Activated T-cell treated with anti-CD3 and anti-CD28 coated beads, Interleukin-2, amount 50 U/mL, for 1 hour (primary cell): ENCODE results near the gene DEXI.

Source experiments
- DNase-seq: peaks from one replicate; pipeline ENCODE4 v3.0.0-alpha.2; 2020

The DEXI gene

DNA sequence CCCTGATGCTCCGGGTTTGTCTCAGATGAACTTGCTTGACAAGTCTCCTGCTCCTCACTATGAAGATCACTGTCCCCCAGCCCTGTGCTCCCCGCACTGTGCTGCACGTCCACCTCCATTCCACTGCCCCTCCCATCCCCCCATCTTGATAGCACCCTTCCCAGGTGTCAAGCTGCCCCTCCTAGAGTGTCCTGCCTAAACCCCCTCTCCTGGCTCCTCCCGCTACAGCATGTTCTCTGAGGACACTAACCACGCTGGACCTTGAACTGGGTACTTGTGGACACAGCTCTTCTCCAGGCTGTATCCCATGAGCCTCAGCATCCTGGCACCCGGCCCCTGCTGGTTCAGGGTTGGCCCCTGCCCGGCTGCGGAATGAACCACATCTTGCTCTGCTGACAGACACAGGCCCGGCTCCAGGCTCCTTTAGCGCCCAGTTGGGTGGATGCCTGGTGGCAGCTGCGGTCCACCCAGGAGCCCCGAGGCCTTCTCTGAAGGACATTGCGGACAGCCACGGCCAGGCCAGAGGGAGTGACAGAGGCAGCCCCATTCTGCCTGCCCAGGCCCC lies 18.5 kb downstream of the DEXI start:
- no peak for DNase-seq

DNA sequence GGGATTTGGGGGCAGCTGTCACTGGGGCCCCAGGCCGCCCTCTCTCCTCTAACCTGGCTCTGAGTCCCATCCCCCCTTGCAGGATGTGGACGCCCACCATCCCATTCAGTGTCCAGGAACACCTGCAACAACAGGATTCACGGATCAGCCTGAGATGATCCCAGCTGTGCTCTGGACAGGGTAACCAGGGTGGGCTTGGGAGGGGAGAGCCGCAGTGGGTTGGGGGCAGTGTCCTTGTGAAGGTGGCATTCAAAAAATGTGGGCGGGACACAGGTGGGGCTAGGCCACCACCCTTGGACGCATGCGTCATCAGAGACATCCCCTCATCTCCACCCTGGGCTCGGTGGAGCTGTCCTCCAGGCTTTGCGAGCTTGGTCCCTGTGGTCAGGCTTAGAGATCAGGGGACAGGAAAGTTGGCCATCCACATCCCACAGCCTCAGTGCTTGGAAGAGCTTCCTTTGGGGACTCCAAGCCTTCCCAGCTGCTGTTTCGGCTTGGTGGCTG lies 19.1 kb downstream of the DEXI start:
- no peak for DNase-seq

DNA sequence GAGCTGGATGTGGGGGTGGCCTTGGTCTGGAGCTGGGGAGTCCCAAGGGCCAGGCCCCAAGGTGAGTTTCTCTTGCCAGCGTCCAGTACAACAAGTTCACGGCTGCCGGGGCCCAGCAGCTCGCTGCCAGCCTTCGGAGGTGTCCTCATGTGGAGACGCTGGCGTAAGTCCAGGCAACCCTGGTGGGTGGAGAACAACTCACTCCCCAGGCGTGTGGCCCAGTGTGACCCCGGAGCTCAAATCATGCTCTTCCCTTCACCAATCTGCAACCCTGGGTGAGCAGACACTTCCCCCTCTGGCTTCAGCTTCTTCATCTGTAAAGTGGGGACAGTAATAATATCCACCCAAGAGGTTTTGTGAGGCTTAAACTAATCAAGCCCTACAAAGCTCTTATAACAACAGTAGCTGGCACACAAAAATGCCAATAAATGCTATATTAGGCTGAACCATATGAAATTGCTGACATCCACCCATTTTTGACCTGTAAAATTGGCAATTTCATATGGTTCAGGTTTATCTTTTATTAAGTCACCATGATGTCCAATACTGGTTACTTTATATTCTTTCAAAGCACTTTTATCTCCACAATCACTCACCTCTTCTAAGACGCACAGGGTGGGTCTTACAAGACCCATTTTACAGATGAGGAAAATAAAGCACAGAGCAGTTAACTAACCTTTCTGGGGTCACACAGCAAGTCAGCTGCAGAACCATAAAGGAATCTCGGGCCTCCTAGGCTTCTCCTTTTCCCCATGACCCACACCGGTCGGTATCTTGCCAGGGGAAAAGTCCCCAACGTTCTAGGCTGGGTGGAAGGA lies 19.7 kb downstream of the DEXI start:
- DNase-seq = no peak

GRCh38 chr16:10921536-10922327 lies 20.5 kb downstream of the DEXI start:
- no peak for DNase-seq

- DNase-seq = no peak
Measured at GRCh38 chr16:10920726-10921427, 21.4 kb downstream of the DEXI start.

- no peak for DNase-seq
Measured at GRCh38 chr16:10919003-10919351, 23.3 kb downstream of the DEXI start.

DNA sequence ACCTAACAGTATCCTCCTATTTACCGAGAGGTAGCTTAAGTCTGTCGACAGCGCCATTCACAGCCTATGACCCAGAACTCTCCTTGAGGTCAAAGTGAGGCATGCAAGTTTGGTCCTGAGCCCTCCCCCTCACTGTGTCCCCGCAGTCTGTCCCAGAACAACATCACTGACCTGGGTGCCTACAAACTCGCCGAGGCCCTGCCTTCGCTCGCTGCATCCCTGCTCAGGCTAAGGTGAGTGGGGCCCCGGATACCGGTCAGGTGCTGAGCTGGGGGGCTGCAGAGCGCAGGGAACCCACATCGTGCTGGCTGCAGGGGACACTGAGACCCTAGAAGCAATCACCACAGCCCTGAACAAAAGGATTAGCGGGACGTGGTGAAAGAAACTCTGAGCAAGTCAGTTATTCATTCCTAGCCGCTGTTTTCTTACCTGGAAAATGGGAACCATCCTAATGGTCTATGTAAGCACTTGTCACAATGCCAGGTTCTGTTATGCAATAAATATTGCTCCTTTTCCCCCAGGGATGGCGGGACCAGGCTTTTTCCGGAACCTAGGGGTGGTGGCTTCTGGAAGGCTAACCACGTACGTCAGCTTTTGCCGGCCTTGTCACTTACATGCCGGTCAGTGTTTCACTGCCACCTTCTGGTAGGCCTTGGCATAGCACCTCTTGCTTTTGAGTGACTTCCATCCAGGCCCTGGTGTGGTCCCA lies 23.8 kb downstream of the DEXI start:
- DNase-seq = peak; percentile 73

DNA sequence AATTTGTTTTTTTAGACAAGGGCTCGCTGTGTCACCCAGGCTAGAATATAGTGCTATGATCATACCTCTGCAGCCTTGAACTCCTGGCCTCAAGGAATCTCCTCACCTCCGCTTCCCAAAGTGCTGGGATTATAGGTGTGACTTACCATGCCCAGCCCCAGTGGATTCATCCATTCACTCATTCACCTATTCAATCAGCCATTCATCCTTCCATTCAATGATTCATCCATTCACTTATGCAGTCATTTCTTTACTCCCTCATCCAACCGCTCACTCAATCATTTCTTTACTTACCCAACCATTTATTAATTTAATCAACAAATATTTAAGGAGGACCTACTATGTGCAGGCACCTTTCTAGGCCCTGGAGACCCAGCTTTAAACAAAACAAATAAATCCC lies 25.7 kb downstream of the DEXI start:
- no peak for DNase-seq

GRCh38 chr16:10911267-10911666 lies 31.0 kb downstream of the DEXI start:
- no peak for DNase-seq

DNA sequence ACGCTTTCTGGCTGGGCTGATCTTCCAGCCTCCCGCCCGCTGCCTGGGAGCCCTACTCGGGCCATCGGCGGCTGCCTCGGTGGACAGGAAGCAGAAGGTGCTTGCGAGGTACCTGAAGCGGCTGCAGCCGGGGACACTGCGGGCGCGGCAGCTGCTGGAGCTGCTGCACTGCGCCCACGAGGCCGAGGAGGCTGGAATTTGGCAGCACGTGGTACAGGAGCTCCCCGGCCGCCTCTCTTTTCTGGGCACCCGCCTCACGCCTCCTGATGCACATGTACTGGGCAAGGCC lies 34.6 kb downstream of the DEXI start:
- no peak for DNase-seq

- no peak for DNase-seq
Measured at GRCh38 chr16:10906914-10907756, 35.1 kb downstream of the DEXI start.

GRCh38 chr16:10906482-10906881 lies 35.8 kb downstream of the DEXI start:
- DNase-seq = no peak

DNA sequence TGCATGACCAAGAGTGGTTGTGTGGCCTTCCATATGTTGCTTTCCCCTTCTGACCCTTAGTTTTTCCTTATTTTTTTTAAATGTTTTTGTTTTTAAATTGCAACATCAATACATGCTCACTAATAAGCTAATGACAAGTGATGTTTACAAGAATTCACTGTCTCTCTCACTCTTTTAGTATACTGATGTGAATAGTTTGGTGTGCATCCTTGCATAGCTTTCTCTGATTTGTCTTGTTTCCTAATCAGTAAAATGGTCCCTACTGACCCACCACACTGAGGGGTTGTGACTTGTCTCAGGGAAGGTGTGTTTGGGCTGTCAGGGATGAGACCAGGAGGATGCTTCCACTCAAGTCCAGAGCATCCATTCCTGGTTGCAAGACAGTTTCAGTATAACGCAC lies 39.3 kb downstream of the DEXI start:
- no peak for DNase-seq

DNA sequence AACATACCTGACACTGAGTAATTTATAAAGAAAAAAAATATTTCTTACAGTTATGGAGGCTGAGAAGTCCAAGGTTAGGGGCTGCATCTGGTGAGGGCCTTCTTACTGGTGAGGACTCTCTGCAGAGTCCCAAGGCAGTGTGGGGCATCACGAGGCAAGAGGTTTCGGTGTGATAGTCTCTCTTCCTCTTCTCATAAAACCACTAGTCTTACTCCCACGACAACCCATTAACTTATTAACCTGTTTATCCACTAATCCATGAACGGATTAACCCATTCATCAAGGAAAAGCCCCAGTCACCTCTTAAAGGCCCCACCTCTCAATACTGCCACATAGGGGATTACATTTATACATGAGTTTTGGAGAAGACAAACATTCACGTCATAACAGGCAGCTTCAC lies 45.1 kb downstream of the DEXI start:
- DNase-seq = no peak

GRCh38 chr16:10896723-10897122 lies 45.5 kb downstream of the DEXI start:
- DNase-seq = no peak

- DNase-seq = no peak
Measured at GRCh38 chr16:10896165-10896564, 46.1 kb downstream of the DEXI start.

- DNase-seq = peak; percentile 31
Measured at GRCh38 chr16:10895053-10895946, 47.0 kb downstream of the DEXI start.

DNA sequence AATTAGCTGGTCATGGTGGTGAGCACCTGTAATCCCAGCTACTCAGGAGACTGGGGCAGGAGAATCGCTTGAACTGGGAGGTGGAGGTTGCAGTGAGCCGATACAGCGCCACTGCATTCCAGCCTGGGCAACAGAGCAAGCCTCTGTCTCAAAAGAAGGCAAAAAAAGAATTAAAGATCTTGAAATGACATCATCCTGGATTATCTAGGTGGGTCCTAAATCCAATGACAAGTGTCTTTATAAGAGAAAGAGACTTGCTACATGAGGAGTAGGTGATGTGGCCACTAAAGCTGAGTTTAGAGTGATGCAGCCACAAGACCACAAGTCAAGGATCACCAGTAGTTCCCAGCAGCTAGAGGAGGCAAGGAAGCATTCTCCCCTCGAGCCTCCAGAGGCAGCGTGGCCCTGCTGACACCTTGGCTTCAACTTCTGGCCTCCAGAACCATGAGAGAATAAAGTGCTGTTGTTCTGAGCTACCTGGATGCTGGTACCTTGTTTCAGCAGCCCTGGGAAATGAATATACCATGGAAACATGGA lies 49.4 kb downstream of the DEXI start:
- no peak for DNase-seq

DNA sequence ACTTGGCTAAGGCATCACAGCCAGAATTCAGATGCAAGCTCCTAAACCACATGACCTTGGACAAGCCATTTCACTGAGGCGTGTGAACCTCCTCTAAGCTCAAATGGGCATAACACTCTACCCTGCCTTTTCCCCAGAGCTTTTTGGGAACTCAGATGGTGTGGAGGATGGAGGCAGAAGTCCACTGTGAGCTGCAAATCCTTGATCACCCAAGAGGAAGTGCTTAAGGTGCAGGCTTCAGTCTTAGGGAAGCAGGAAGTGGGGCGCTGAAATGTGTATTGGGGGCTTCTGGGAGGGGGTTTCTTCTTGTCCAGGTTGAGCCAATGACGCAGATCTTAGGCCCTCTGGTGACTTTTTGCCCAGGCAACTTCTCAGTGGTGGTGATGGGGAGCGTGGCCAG lies 52.4 kb downstream of the DEXI start:
- no peak for DNase-seq

- DNase-seq = no peak
Measured at GRCh38 chr16:10888320-10888937, 53.8 kb downstream of the DEXI start.
